Epithelial cell of esophagus (primary cell): ENCODE measurements around the gene CD151.
A peak's percentile ranks its signal among the peaks of the same experiment; 100 is the strongest.

Experiments
- DNase-seq: peaks from one replicate; pipeline ENCODE4 v3.0.0; 2010; ENCODE audit warnings: low read depth
- H3K4me3 ChIP-seq: 2 replicates; pipeline ENCODE4 v1.5.1; 2011; ENCODE audit warnings: mild to moderate bottlenecking, low read length, control low read depth
- CTCF ChIP-seq: IDR thresholded peaks from 2 replicates; pipeline ENCODE4 v1.5.1; 2011; ENCODE audit warnings: low read depth, mild to moderate bottlenecking, low read length, control low read depth, inconsistent platforms; ENCODE audit not compliant: insufficient read depth; ENCODE audit errors: missing control alignments

Gene CD151

GRCh38 chr11:836700-837099 lies 3.9 kb downstream of the CD151 start:
- no peak for DNase-seq
- no peak for TF ChIP-seq CTCF

GRCh38 chr11:837189-837989 lies 4.6 kb downstream of the CD151 start:
- no peak for TF ChIP-seq CTCF
- no peak for DNase-seq
- no peak overlapping the region for H3K4me3 ChIP-seq

More at GRCh38 chr11:836700-837099, 3.9 kb downstream of the CD151 start:
- no peak overlapping the region for H3K4me3 ChIP-seq

GRCh38 chr11:837990-838307 lies 5.2 kb downstream of the CD151 start:
- no peak for TF ChIP-seq CTCF
- no peak overlapping the region for H3K4me3 ChIP-seq
- no peak for DNase-seq

- peak; percentile 46 for DNase-seq
- no peak for TF ChIP-seq CTCF
- no peak overlapping the region for H3K4me3 ChIP-seq
Observed at GRCh38 chr11:838441-839279, 5.9 kb downstream of the CD151 start.

- DNase-seq: no peak
- no peak for TF ChIP-seq CTCF
- H3K4me3 ChIP-seq: no peak overlapping the region
Observed at GRCh38 chr11:839280-839623, 6.5 kb downstream of the CD151 start.

- H3K4me3 ChIP-seq: peak overlapping the region; percentile 89
- peak; percentile 39 for DNase-seq
- TF ChIP-seq CTCF: peak; percentile 49
Observed at GRCh38 chr11:839875-840617, 7.3 kb downstream of the CD151 start.
